HepG2 (cell line): ENCODE results near the gene SELENOV. TPM values are rescaled to one million over a fixed set of nuclear protein-coding genes. Genes with fewer than 3 reads are reported as not detected.
A peak's percentile ranks its signal among the peaks of the same experiment; 100 is the strongest.

Source experiments
- CENPX ChIP-seq: sonication (generic); formaldehyde crosslinking; IDR thresholded peaks from 2 replicates; pipeline ENCODE4 v1.9.0; 2021; ENCODE audit warnings: mild to moderate bottlenecking, missing genetic modification reagents, moderate library complexity
- DNMT1 ChIP-seq: sonication (generic); formaldehyde crosslinking; IDR thresholded peaks from 2 replicates; pipeline ENCODE4 v1.5.1; 2020; ENCODE audit warnings: mild to moderate bottlenecking, missing genetic modification reagents
- EED ChIP-seq: sonication (generic); formaldehyde crosslinking; IDR thresholded peaks from 2 replicates; pipeline ENCODE4 v1.5.0; 2020; ENCODE audit warnings: mild to moderate bottlenecking, missing genetic modification reagents
- FOXK1 ChIP-seq: sonication (generic); formaldehyde crosslinking; IDR thresholded peaks from 2 replicates; pipeline ENCODE4 v1.4.0; 2020; ENCODE audit warnings: low read depth, missing genetic modification reagents, borderline replicate concordance
- GABPB1 ChIP-seq: IDR thresholded peaks from 2 replicates; pipeline ENCODE4 v1.6.1; 2016; ENCODE audit warnings: mild to moderate bottlenecking, missing genetic modification reagents, moderate library complexity, missing compliant biosample characterization
- JUNB ChIP-seq: sonication (generic); formaldehyde crosslinking; IDR thresholded peaks from 2 replicates; pipeline ENCODE4 v1.8.0; 2022; ENCODE audit warnings: missing genetic modification reagents, mild to moderate bottlenecking, borderline replicate concordance
- KAT2B ChIP-seq: fragments of 150-350 bp; IDR thresholded peaks from 2 replicates; pipeline ENCODE4 v1.6.1; 2014; ENCODE audit warnings: low read depth, low read length, borderline replicate concordance
- MATR3 ChIP-seq: sonication (generic); formaldehyde crosslinking; IDR thresholded peaks from 2 replicates; pipeline ENCODE4 v1.4.0; 2020; ENCODE audit warnings: missing genetic modification reagents
- MYNN ChIP-seq: sonication (generic); formaldehyde crosslinking; IDR thresholded peaks from 2 replicates; pipeline ENCODE4 v1.4.0; 2020; ENCODE audit warnings: mild to moderate bottlenecking, low read depth, missing genetic modification reagents
- RFX1 ChIP-seq: fragments of 450-650 bp; IDR thresholded peaks from 2 replicates; pipeline ENCODE4 v1.6.1; 2017
- RXRA ChIP-seq: sonication (generic); formaldehyde crosslinking; IDR thresholded peaks from 2 replicates; pipeline ENCODE4 v1.5.1; 2020; ENCODE audit warnings: missing genetic modification reagents
- SRSF1 ChIP-seq: fragments of 200-400 bp; formaldehyde crosslinking; optimal IDR thresholded peaks from 2 replicates; pipeline ENCODE3; 2017; ENCODE audit warnings: mild to moderate bottlenecking, low read depth, low read length, moderate library complexity
- TCF7 ChIP-seq: sonication (generic); IDR thresholded peaks from 2 replicates; pipeline ENCODE4 v1.6.1; 2016; ENCODE audit warnings: antibody characterized with exemption, low read depth
- ZMYM4 ChIP-seq: sonication (generic); formaldehyde crosslinking; IDR thresholded peaks from 2 replicates; pipeline ENCODE4 v1.8.1; 2023; ENCODE audit warnings: mild to moderate bottlenecking, missing genetic modification reagents
- ZNF430 ChIP-seq: sonication (generic); formaldehyde crosslinking; IDR thresholded peaks from 2 replicates; pipeline ENCODE4 v1.9.0; 2021; ENCODE audit warnings: mild to moderate bottlenecking, missing genetic modification reagents
- ZNF432 ChIP-seq: sonication (generic); formaldehyde crosslinking; IDR thresholded peaks from 2 replicates; pipeline ENCODE4 v1.5.0; 2020; ENCODE audit warnings: missing genetic modification reagents, mild to moderate bottlenecking, borderline replicate concordance
- ZNF451 ChIP-seq: sonication (generic); formaldehyde crosslinking; IDR thresholded peaks from 2 replicates; pipeline ENCODE4 v1.5.0; 2020; ENCODE audit warnings: mild to moderate bottlenecking, missing genetic modification reagents
- ZNF552 ChIP-seq: sonication (generic); formaldehyde crosslinking; IDR thresholded peaks from 2 replicates; pipeline ENCODE4 v1.9.0; 2022; ENCODE audit warnings: missing genetic modification reagents, mild to moderate bottlenecking, borderline replicate concordance
- ZNF678 ChIP-seq: sonication (generic); formaldehyde crosslinking; IDR thresholded peaks from 2 replicates; pipeline ENCODE4 v1.4.0; 2020; ENCODE audit warnings: mild to moderate bottlenecking, missing genetic modification reagents
- ZNF749 ChIP-seq: sonication (generic); formaldehyde crosslinking; IDR thresholded peaks from 2 replicates; pipeline ENCODE4 v1.8.0; 2022; ENCODE audit warnings: mild to moderate bottlenecking, missing genetic modification reagents, moderate library complexity, borderline replicate concordance
- polyA plus RNA-seq, 8 experiments: library from polyadenylated mRNA; depleted of rRNA in 3 of 8; stranded (reverse) in 7 of 8; unstranded in 1 of 8; fragments of >200 nt; fragmentation: Illumina TruSeq in 4 of 8; extraction: Trizol in 4 of 8; gene quantifications; 2 replicates each; pipeline versions ENCODE4 v1.2.1 to v1.2.3, GENCODE V29; 2011 to 2016; ENCODE audit warnings: low read depth in 4 of 8, missing spikeins in 1 of 8, mixed read lengths in 1 of 8; ENCODE audit not compliant: insufficient read depth in 1 of 8
- total RNA-seq, 5 experiments: library from RNA; depleted of rRNA; stranded (reverse); fragments of >200 nt; fragmentation: Illumina TruSeq; extraction: Trizol; gene quantifications; 2 replicates each; pipeline ENCODE4 v1.2.3, GENCODE V29; 2016; ENCODE audit warnings: low read depth in 1 of 5
- TF ChIP-seq, protein P1 (sequence below): sonication (generic); formaldehyde crosslinking; IDR thresholded peaks from 2 replicates; pipeline ENCODE4 v1.8.0; 2022; ENCODE audit warnings: missing genetic modification reagents, mild to moderate bottlenecking, moderate library complexity, borderline replicate concordance
- TF ChIP-seq, protein P2 (sequence below): IDR thresholded peaks from 2 replicates; pipeline ENCODE4 v1.6.1; 2012; ENCODE audit warnings: inconsistent platforms
- TF ChIP-seq, protein P3 (sequence below): IDR thresholded peaks from 2 replicates; pipeline ENCODE4 v1.6.1; 2016; ENCODE audit warnings: control low read depth
- TF ChIP-seq, protein P4 (sequence below): IDR thresholded peaks from 2 replicates; pipeline ENCODE4 v1.6.1; 2016; ENCODE audit warnings: low read depth
- TF ChIP-seq, protein P5 (sequence below): sonication (generic); formaldehyde crosslinking; IDR thresholded peaks from 2 replicates; pipeline ENCODE4 v1.4.0; 2020; ENCODE audit warnings: missing genetic modification reagents, borderline replicate concordance

The SELENOV gene
- total and polyA plus RNA-seq, 2 of the 13 experiments (the other 11 are each of a cell fraction or from before 2014, with no cell fraction given) = not detected

DNA sequence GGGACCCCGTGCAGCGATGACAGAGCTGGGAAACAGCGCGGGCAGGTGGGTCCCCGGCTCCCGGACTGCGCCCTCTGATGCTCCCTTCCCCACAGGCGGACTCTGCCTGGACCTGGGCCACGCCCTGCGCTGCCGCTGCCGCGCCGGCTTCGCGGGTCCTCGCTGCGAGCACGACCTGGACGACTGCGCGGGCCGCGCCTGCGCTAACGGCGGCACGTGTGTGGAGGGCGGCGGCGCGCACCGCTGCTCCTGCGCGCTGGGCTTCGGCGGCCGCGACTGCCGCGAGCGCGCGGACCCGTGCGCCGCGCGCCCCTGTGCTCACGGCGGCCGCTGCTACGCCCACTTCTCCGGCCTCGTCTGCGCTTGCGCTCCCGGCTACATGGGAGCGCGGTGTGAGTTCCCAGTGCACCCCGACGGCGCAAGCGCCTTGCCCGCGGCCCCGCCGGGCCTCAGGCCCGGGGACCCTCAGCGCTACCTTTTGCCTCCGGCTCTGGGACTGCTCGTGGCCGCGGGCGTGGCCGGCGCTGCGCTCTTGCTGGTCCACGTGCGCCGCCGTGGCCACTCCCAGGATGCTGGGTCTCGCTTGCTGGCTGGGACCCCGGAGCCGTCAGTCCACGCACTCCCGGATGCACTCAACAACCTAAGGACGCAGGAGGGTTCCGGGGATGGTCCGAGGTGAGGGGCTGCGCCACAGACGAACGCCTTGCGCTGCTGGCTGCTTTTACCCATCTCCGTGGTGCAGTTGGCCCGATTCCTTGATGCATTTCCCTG is 7.8 kb upstream of the SELENOV start (continued):
- TF ChIP-seq, protein P1, sequence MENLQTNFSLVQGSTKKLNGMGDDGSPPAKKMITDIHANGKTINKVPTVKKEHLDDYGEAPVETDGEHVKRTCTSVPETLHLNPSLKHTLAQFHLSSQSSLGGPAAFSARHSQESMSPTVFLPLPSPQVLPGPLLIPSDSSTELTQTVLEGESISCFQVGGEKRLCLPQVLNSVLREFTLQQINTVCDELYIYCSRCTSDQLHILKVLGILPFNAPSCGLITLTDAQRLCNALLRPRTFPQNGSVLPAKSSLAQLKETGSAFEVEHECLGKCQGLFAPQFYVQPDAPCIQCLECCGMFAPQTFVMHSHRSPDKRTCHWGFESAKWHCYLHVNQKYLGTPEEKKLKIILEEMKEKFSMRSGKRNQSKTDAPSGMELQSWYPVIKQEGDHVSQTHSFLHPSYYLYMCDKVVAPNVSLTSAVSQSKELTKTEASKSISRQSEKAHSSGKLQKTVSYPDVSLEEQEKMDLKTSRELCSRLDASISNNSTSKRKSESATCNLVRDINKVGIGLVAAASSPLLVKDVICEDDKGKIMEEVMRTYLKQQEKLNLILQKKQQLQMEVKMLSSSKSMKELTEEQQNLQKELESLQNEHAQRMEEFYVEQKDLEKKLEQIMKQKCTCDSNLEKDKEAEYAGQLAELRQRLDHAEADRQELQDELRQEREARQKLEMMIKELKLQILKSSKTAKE (CRISPR knock-in tag) = no peak
- TF ChIP-seq, protein P2, sequence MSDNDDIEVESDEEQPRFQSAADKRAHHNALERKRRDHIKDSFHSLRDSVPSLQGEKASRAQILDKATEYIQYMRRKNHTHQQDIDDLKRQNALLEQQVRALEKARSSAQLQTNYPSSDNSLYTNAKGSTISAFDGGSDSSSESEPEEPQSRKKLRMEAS = peak; percentile 99
- TF ChIP-seq ZNF430 (CRISPR knock-in tag) = peak; percentile 80
- no peak for TF ChIP-seq TCF7
- TF ChIP-seq, protein P3, sequence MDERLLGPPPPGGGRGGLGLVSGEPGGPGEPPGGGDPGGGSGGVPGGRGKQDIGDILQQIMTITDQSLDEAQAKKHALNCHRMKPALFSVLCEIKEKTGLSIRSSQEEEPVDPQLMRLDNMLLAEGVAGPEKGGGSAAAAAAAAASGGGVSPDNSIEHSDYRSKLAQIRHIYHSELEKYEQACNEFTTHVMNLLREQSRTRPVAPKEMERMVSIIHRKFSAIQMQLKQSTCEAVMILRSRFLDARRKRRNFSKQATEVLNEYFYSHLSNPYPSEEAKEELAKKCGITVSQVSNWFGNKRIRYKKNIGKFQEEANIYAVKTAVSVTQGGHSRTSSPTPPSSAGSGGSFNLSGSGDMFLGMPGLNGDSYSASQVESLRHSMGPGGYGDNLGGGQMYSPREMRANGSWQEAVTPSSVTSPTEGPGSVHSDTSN = no peak
- TF ChIP-seq, protein P4, sequence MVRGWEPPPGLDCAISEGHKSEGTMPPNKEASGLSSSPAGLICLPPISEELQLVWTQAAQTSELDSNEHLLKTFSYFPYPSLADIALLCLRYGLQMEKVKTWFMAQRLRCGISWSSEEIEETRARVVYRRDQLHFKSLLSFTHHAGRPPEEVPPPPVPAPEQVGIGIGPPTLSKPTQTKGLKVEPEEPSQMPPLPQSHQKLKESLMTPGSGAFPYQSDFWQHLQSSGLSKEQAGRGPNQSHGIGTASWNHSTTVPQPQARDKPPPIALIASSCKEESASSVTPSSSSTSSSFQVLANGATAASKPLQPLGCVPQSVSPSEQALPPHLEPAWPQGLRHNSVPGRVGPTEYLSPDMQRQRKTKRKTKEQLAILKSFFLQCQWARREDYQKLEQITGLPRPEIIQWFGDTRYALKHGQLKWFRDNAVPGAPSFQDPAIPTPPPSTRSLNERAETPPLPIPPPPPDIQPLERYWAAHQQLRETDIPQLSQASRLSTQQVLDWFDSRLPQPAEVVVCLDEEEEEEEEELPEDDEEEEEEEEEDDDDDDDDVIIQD (CRISPR knock-in tag) = no peak
- TF ChIP-seq, protein P5, sequence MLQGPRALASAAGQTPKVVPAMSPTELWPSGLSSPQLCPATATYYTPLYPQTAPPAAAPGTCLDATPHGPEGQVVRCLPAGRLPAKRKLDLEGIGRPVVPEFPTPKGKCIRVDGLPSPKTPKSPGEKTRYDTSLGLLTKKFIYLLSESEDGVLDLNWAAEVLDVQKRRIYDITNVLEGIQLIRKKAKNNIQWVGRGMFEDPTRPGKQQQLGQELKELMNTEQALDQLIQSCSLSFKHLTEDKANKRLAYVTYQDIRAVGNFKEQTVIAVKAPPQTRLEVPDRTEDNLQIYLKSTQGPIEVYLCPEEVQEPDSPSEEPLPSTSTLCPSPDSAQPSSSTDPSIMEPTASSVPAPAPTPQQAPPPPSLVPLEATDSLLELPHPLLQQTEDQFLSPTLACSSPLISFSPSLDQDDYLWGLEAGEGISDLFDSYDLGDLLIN (CRISPR knock-in tag) = peak; percentile 69; the same call in 1 of the 2 replicates
- TF ChIP-seq RXRA (CRISPR knock-in tag) = no peak
- TF ChIP-seq SRSF1 = no peak
- no peak for TF ChIP-seq KAT2B
- TF ChIP-seq ZNF432 = no peak
- TF ChIP-seq ZNF552 (CRISPR knock-in tag) = peak; percentile 72; the same call in 1 of the 2 replicates
- TF ChIP-seq JUNB (CRISPR knock-in tag) = 0 out of 2 replicates have a peak, but pooled peaks have one; percentile 58
- peak; percentile 58; the same call in 1 of the 2 replicates for TF ChIP-seq EED (CRISPR knock-in tag)
- TF ChIP-seq CENPX (CRISPR knock-in tag) = no peak
- TF ChIP-seq MYNN (CRISPR knock-in tag) = no peak
- peak; percentile 95 for TF ChIP-seq ZNF451 (CRISPR knock-in tag)
- TF ChIP-seq MATR3 (CRISPR knock-in tag) = no peak
- no peak for TF ChIP-seq RFX1
- TF ChIP-seq DNMT1 (CRISPR knock-in tag) = peak; percentile 73; the same call in 1 of the 2 replicates
- peak; percentile 66; the same call in 1 of the 2 replicates for TF ChIP-seq GABPB1 (CRISPR knock-in tag)
- TF ChIP-seq FOXK1 (CRISPR knock-in tag) = no peak
- peak; percentile 75; the same call in 1 of the 2 replicates for TF ChIP-seq ZNF678 (CRISPR knock-in tag)
- TF ChIP-seq ZNF749 = peak; percentile 99
- TF ChIP-seq ZMYM4 (CRISPR knock-in tag) = peak; percentile 67
